GM18858 (cell line): Measurements from ENCODE around the gene SYCP3.
"Not testable (repeated sequence)": the region's sequence is repeated elsewhere in the genome, so short reads cannot be mapped to it uniquely, and the experiment has no call there.

Experiments
- ATAC-seq: cut with Tn5 transposase; IDR thresholded peaks from one replicate; pipeline ENCODE4 v1.9.1; 2021; ENCODE audit not compliant: unreplicated experiment

The SYCP3 gene

DNA sequence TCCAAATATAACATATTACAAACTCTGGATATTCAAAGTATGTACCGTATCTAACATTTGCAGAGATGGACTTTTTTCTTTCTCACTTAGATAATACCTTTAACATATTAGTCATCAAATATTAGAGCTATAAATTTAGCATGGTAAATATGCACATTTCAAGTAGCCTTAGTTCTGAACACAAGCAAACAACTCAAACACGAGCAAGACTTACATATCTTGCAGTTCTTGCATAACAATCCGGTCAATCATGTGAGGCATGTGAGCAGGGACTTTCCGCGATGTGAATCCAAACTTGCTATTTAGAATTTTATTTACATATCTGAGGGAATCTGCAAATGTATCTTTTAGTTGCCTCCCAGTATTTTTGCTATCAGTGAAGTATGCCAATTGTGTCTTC lies 22.1 kb upstream of the SYCP3 start:
- ATAC-seq, result no peak

GRCh38 chr12:101759396-101760047 lies 20.3 kb upstream of the SYCP3 start:
- ATAC-seq, result no peak

DNA sequence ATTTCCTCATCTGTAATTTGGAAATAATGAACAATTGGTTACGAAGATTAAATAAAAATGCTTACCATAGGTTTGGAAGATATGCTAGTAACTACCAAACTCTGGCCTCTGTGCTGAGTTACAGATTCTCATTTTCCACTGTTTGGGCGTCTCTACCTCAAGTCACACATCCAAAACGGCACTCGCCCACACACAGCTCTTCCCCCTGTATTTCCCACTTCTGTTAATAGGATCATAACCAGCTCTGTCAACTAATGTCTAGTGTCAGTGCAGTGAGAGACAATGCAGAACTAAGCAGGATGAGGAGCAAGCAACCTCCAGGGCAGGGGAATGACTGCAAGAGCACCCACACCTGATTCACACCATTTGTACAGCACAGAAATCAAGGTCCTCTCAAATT lies 10.9 kb upstream of the SYCP3 start:
- no peak for ATAC-seq

DNA sequence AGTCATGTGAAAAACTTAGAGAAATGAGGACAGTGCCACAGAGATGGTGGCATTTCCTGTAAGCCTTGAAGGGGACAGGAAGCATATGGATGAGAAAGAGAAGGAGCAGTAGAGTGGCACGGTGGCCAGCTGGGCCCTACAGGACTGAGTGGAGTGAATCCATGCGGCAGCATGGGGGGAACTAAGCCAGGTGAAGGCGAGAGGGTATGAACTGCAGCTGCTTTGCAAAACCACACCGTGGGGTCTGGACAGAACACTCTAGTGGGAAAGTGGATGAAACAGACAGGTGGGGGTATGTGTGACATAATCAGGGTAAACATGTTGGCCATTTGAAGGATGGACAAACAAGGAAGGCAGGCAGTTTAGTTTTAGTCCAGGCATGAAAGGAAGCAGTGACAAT lies 10.4 kb upstream of the SYCP3 start:
- ATAC-seq, result no peak

- ATAC-seq, result no peak
These were observed 9.6 kb upstream of the SYCP3 start for GRCh38 chr12:101748907-101749306.

GRCh38 chr12:101747697-101748096 lies 8.4 kb upstream of the SYCP3 start:
- ATAC-seq, result no peak

DNA sequence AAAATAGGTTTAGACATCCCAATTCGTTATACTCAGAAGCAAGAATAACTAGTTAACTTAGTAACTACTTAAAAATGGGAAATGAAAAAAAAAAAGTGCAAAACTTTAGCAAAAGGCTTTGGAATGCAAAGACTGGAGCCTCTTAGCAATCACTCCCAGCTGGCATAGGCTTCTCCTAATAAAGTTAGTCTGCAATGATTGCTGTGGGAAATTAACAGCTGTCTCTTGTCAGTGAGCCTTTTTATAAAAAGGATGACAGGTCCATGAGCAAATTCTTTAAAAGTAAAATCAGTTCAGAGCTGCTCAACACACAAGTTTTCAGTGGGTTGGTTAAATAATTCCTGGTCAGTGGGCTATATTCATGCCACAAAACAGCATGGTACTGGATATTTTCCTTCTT lies 7.4 kb upstream of the SYCP3 start:
- ATAC-seq, result no peak

DNA sequence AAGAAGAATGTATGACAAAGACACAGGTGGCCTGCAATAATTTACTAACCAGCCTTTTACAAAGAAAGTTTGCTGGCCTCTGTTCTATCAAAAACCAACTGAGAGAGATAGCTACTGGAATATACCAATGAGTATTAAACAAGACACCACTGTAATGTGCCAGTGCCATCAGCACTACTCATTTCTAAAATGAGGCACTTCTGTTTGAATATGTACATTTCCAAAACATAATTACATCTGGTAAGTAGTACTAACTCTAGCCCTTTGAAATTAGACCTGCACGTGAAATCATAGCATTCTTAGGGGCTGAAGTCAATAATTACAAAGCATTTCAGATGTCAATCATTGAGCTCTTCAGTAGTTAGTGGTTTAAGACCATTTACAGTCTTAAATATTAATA lies 6.9 kb upstream of the SYCP3 start:
- no peak for ATAC-seq

DNA sequence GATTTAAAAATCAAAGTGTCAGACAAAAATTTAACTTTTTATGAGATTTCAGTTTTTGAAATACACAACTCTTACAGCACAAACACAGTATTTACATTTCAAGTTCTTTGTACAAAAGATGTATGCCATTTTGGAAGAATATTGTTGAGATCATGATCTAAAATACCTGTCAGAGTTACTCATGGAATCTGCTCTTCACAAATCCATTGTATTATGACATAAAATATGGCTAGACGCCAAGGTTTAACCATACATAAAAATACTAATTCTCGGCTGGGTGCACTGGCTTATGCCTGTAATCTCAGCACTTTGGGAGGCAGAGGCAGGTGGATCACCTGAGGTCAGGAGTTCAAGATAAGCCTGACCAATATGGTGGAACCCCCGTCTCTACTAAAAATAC lies 6.2 kb upstream of the SYCP3 start:
- no peak for ATAC-seq

DNA sequence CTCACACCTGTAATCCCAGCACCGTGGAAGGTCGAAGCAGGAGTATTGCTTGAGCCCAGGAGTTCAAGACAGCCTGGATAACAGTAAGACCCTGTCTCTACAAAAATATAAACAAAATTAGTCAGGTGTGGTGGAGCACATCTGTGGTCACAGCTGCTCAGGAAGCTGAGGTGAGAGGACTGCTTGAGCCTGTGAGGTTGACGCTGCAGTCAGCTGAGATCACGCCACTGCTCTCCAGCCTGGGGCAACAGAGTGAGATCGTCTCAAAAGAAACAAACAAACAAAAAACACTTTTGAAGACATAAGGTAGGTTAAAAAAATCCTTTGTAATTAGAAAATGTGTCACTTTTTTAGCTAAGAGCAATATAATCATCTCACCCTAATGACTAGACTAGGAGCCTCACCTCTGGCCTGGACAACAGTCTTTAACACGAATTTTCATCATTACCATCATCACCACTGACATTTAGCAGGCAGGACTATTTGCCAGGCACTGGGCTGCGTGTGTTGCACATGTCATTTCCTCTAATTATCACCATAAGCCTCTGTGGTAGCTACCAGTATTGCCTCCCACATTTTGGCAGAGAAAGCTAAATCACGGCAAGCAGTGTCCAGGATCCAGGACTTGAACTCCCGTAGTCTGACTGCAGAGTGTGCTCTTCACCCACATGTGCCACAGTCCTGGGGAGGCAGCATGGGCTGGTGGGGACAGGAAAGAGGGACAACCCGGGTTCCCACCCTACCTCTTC lies 4.6 kb upstream of the SYCP3 start:
- peak; percentile 97 for ATAC-seq

- ATAC-seq, result no peak
These were observed 4.0 kb upstream of the SYCP3 start for GRCh38 chr12:101743242-101743641.

DNA sequence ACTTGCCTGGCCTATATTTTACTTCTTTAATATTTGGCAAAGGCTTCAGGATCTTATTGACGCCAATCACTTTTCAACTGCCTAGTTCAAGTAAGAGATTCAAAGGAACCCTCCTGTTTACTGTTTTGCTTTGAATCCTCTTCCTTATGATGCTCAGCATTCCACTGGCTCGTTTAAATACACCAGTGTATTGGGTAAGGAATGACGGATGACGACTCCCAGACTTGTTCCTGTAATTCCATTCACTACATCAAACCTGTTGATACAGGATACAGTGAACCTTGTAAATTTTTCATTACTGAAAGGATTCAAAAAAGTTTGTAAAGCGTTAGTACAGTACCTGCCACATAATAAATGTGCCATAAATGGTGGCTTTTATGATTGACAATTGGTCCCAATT lies 1.7 kb upstream of the SYCP3 start:
- no peak for ATAC-seq

- no peak for ATAC-seq
These were observed 1.3 kb upstream of the SYCP3 start for GRCh38 chr12:101740566-101740965.

- ATAC-seq, result no peak
These were observed 1.8 kb downstream of the SYCP3 start for GRCh38 chr12:101737476-101737875.

GRCh38 chr12:101734482-101734881 lies 4.8 kb downstream of the SYCP3 start:
- ATAC-seq, result not testable (repeated sequence)

- ATAC-seq, result no peak
These were observed 6.1 kb downstream of the SYCP3 start for GRCh38 chr12:101733166-101733565.

- ATAC-seq, result no peak
These were observed 6.9 kb downstream of the SYCP3 start for GRCh38 chr12:101732318-101732717.

- ATAC-seq, result no peak
These were observed 9.4 kb downstream of the SYCP3 start for GRCh38 chr12:101729842-101730241.

DNA sequence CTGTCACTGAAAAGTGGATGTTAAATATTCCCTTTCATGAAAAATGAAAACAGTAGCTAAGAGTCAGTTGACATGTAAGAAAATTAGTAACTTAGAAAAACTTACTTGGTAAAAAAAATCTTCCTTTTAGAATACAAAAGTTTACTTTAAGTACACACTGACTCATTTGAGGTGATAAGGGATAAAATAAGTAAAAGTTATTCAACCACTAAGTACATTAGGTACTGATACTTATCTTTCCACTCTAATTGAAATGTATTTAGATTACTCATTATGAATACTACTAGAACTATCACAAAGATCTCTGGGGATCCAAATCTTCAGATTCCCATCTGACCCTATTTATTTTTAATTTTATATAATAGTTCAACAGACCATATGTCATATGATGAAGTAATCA lies 12.2 kb downstream of the SYCP3 start:
- ATAC-seq, result no peak

- no peak for ATAC-seq
These were observed 16.9 kb downstream of the SYCP3 start for GRCh38 chr12:101722392-101722791.

DNA sequence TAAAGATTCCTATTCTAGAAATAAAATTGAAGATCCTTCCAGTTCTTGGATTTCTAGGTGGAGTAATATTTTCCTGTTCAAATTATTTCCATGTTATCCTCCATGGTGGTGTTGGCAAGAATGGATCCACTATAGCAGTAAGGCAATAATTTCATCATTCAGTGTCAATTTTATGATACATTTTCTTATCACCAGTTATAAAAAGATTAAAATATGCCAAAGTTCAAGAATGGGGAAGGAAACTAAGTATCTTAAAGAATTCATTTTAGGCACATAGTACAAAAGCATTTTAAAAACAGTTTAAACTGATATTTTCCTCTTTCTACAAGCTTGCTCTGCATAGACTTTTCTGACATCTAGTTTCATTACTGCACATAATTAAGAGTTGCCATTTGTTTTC lies 19.1 kb downstream of the SYCP3 start:
- no peak for ATAC-seq

DNA sequence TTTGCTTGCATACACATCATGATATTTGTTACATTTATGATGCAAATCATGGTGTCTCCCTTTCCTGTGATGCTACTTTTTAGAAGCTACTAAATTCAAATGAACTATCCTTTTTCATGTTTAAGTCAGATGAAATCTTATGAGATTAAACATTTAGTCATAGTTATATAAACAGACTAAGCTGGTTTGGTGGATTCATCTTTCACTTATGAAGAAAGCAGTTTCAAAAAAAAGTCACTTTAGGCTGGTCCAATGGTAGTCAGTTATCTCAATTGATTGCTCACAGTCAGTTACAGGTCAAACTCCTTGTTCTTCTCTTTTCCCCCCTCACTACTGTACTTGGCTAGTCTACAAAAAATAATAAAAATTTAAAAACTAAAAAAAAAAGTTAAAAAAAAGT lies 19.7 kb downstream of the SYCP3 start:
- ATAC-seq, result no peak
